HG03342 (cell line): Measurements from ENCODE around the gene FBXW10.
"Not testable (repeated sequence)": the region's sequence is repeated elsewhere in the genome, so short reads cannot be mapped to it uniquely, and the experiment has no call there.

ENCODE experiments used
- ATAC-seq: cut with Tn5 transposase; IDR thresholded peaks from one replicate; pipeline ENCODE4 v1.9.1; 2021; ENCODE audit warnings: mild to moderate bottlenecking, moderate library complexity; ENCODE audit not compliant: unreplicated experiment

The FBXW10 gene

DNA sequence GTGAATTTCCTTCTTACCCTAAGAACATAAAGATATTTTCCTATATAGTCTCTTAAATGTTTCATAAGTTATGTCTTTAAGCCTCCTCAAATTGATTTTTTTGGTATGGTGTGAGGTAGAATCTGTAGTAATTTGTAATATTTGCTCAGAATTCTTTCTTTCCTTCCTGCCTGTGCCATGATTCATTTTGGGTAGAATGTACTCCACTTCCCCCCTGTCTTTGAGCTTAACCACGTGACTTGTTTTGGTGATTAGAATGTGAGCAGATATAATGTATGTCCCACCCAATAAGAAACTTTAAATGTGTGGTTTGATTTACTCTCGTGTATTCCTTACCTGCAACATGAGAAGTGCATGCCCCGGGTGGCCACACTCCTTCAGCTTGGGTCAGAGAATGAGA, 77.6 kb downstream of the FBXW10 start:
- not testable (repeated sequence) for ATAC-seq

- not testable (repeated sequence) for ATAC-seq
These were observed 83.8 kb downstream of the FBXW10 start for GRCh38 chr17:18827613-18828012.
